Measurements from ENCODE around the gene INPP4B. TPM values are rescaled to one million over a fixed set of nuclear protein-coding genes. Genes with fewer than 3 reads are reported as not detected.

Gene INPP4B
- total RNA-seq, 1 experiment from 2014 or later, result 0.07 TPM

DNA sequence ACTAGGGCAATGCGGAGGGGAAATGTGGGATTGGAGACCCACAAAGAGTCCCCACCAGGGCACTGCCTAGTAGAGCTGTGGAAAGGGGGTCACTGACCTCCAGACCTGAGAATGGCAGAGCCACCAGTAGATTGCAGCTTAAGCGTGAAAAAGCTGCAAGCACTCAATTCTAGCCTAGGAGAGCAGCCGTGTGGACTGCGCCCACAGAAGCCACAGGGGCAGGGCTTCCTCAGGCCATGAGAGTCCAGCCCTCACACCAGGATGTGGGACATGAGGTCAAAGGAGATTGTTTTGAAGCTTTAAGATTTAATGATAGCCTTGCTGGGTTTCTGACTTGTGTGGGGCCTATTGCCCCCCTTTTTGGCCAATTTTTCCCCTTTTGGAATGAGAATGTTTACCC is 379.0 kb downstream of the INPP4B start:
- TF ChIP-seq, protein P1, sequence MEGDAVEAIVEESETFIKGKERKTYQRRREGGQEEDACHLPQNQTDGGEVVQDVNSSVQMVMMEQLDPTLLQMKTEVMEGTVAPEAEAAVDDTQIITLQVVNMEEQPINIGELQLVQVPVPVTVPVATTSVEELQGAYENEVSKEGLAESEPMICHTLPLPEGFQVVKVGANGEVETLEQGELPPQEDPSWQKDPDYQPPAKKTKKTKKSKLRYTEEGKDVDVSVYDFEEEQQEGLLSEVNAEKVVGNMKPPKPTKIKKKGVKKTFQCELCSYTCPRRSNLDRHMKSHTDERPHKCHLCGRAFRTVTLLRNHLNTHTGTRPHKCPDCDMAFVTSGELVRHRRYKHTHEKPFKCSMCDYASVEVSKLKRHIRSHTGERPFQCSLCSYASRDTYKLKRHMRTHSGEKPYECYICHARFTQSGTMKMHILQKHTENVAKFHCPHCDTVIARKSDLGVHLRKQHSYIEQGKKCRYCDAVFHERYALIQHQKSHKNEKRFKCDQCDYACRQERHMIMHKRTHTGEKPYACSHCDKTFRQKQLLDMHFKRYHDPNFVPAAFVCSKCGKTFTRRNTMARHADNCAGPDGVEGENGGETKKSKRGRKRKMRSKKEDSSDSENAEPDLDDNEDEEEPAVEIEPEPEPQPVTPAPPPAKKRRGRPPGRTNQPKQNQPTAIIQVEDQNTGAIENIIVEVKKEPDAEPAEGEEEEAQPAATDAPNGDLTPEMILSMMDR (conservative IDR thresholded peaks at IDR 0.05), result no peak
- Histone ChIP-seq H3K14ac (ENCODE audit: insufficient read depth, low read length) (no peak overlapping the region), H3K18ac (ENCODE audit: insufficient read length, low read depth, low read length) (no peak overlapping the region), H3K4me1 (ENCODE audit: insufficient read depth, low read length) (no peaks in the 10 kb centered on the region), H3K4me2 (ENCODE audit: insufficient read depth, insufficient read length, low read length) (no peak overlapping the region), H3K56ac (ENCODE audit: insufficient read length, low read depth, low read length) (no peak overlapping the region), H3K23me2 (ENCODE audit: insufficient read length, low read depth, low read length, poor library complexity, severe bottlenecking) (no peaks in the 10 kb centered on the region), H4K20me1 (ENCODE audit: control insufficient read depth, insufficient read depth, insufficient read length) (no peaks in the 10 kb centered on the region), H2BK120ac (ENCODE audit: low read depth, low read length, poor library complexity, severe bottlenecking) (no peak overlapping the region), H2AFZ (ENCODE audit: low read length) (no peak overlapping the region), H3K79me1 (ENCODE audit: insufficient read depth, low read depth, low read length, poor library complexity, severe bottlenecking) (no peaks in the 10 kb centered on the region), H3K4ac (ENCODE audit: low read depth, low read length) (no peak overlapping the region), H3T11ph (ENCODE audit: low read length) (no peak overlapping the region), H2BK15ac (ENCODE audit: low read depth, low read length) (no peak overlapping the region), H3K79me2 (ENCODE audit: insufficient read depth, low read length) (no peaks in the 10 kb centered on the region), H2BK20ac (ENCODE audit: low read depth, low read length, poor library complexity, severe bottlenecking) (no peak overlapping the region), H4K8ac (replicated peaks; ENCODE audit: insufficient read length, low read depth, low read length) (no peak overlapping the region), H3K9me3 (ENCODE audit: control insufficient read depth, low read depth, low read length) (no peaks in the 10 kb centered on the region), H4K5ac (ENCODE audit: insufficient read length, low read depth, low read length) (no peak overlapping the region), H2BK5ac (ENCODE audit: insufficient read length, low read length) (no peak overlapping the region), H4K91ac (ENCODE audit: insufficient read length, low read depth, low read length) (no peak overlapping the region), H3K27ac (ENCODE audit: insufficient read length, low read depth, low read length) (no peak overlapping the region), H2AK5ac (ENCODE audit: insufficient read length, low read length) (no peak overlapping the region), H2BK12ac (ENCODE audit: insufficient read length, low read depth, low read length) (no peak overlapping the region), H3K23ac (ENCODE audit: insufficient read length, low read depth, low read length) (no peak overlapping the region), H3K9ac (ENCODE audit: extremely low read depth, insufficient read length, low read length) (no peak overlapping the region), H3K27me3 (ENCODE audit: insufficient read depth, low read length) (no peaks in the 10 kb centered on the region)
- Mint-ChIP-seq H3K4me1 (no peaks in the 10 kb centered on the region), H3K9me3 (no peaks in the 10 kb centered on the region), H3K4me3 (no peak overlapping the region), H3K36me3 (ENCODE audit: insufficient read depth in 1 of 3, low read depth in 3 of 3) (no peaks in the 10 kb centered on the region), H3K27me3 (ENCODE audit: low read depth) (no peaks in the 10 kb centered on the region), H3K27ac (no peak overlapping the region)
- no peak for DNase-seq
- WGBS (ENCODE audit: extremely low coverage, insufficient read length, low lambda C conversion rate), result no CpG with 5 or more reads among the region's 4 CpGs

All from H9 (cell line).